Measurements from ENCODE around the gene SLC41A2.
"Not testable (repeated sequence)": the region's sequence is repeated elsewhere in the genome, so short reads cannot be mapped to it uniquely, and the experiment has no call there.

Gene SLC41A2

DNA sequence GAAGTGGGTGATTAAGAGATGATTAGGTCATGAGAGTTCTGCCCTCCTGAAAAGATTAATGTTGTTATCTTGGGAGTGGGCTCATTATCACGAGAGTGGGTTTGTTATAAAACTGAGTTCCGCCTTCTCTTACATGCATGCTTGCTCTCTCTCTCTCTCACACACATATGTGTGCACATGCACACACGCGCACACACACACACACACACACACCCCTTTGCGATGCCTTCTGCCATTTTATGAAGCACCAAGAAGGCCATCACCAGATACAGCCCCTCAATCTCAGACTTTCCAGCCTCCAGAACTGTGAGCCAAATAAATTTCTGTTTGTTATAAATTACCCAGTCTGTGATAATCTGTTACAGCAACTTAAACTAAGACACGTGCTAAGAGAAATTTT is 5.7 kb upstream of the SLC41A2 start:
- DNase-seq = no peak

DNA sequence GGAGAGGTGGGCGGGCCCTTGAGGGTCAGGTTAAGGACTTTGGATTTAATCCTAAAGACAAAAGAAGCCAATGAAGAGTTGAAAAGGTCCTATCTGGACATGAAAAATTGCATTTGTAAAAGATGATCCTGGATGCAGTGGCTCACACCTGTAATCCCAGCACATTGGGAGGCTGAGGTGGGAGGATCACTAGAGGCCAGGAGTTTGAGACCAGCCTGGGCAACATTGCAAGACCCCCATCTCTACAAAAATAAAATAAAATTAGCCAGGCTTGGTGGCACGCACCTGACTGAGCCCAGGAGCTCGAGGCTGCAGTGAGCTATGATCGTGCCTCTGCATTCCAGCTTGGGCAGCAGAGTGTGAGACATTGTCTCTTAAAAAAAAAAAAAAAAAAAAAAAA is 2.4 kb upstream of the SLC41A2 start:
- DNase-seq = no peak

DNA sequence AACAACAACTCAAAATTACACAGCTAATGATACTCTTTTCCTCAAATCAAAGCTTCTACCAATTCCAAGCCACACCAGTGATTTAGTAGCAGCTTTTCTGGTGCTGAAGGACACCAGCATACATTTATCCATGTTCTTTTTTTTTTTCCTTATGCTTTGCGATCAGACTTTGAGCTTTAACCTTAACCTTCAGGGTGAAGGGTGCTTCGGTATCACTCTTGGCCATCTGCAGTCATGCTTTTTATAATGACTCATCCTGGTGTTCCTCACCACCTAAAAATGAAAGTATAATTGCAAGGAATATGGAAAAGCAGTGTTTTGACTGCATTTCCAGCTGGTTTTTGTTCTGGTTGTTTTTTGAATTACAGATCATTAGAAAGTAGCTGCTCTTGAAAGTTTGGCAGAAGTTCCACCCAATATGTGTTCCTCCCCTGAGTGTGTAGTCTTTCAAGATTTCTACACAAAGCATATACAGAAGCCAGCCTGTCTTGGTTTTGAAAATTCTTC is 1.3 kb upstream of the SLC41A2 start:
- DNase-seq = no peak

DNA sequence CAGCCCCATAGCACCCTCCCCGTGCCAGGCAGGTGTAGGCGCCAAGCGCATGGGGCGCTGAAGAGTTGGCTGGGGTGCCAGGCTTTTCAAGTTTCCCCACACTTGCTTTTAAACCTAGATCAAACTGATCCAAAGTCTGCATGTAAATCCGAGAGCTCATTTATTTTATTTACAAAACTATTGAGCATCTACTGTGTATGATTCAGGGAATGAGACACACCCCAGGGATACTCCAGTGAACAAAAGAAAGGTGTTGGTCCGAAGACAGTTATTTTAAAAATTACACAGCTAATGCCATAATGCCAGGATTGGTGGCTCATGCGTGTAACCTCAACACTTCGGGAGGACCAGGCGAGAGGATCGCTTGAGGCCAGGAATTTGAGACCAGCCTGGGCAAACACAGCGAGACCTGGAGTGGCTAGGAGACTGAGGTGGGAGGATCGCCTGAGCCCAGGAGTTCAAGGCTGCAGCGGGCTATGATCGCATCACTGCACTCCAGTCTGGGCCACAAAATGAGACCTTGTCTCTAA is 780 bp upstream of the SLC41A2 start:
- DNase-seq = no peak

DNA sequence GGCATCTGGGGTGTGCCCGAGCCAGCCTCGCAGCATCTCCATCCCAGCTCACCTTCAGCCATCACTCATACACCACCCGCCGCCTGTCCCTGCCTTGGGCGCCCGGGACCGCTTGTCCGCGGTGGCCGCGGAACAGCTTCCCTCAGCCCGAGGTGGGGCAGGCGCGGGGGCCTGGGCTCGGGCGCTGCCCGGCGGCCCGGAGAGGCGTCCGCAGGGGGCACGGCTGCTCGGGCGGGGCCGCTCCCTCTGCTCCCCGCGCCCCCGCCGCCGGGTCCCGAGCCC is 430 bp downstream of the SLC41A2 start:
- peak; percentile 44 to 53 for DNase-seq

DNA sequence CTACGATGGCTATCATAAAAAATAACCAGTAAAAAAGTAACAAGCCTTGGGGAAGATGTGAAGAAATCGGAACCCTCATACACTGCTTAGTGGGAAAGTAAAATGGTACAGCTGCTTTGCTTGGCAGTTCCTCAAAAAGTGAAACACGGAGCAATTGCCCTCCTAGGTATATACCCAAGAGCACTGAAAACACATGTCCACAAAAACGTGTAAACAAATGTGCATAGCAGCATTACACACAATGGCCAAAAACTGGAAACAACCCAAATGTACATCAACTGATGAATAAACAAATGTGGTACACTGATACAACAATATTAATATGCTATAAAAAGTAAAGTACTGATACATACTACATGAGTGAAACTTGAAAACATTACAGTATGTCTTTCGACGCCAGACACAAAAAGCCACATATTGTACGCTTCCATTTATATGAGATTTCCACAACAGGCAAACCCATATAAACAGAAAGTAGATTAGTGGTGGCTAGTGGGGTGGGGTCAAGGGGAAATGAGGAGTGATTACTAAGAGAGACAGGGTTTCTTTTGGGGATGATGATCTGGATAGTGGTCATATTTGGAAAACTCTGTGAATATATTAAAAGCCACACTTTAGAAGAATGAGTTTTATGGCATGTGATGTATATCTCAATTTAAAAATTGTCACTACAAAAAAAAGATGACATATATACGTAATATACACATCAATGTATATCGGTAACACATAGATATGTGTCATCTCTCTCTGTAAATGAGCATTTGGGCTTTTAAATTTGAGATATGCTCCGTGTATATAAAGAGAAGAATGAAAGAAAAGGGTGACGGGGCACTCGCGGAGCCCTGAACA is 996 bp downstream of the SLC41A2 start:
- no peak for DNase-seq

DNA sequence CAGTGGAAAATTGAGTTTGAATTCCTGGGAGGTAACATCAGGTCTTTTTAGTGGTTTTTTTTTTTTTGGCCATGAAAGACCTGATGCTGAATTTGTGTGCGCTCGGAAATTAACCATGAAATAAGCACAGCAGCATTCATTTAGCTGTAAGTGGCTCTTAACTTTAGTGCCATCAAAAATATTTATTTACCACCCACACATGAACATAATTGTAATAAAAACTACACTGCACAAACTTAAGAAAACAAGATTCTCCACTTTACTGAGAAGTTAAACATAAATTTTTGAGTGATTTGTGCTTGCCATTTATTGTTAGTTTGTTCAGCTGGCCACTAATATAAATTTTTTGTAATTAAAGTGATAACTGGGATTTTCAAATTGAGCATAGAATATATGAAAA is 2.4 kb downstream of the SLC41A2 start:
- DNase-seq = no peak

DNA sequence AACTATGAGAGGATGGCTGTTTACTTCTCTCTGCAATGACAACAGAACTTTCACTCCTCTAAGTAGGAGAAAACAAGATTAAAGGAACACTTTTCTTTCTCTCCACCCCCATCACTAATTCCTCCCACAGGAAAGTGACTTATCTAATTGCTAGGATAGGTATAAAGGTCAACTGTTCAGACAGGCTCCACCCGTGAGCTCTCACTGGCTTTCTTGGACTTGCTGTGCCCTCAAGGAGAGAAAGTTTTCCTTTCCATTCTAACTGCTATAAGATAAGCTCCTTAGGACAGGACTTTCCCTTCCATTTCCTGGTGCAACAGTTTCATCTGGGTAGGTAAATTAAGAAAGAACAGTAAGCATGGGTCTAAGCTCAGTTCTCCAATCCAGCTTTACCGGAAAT is 4.8 kb downstream of the SLC41A2 start:
- DNase-seq = no peak

DNA sequence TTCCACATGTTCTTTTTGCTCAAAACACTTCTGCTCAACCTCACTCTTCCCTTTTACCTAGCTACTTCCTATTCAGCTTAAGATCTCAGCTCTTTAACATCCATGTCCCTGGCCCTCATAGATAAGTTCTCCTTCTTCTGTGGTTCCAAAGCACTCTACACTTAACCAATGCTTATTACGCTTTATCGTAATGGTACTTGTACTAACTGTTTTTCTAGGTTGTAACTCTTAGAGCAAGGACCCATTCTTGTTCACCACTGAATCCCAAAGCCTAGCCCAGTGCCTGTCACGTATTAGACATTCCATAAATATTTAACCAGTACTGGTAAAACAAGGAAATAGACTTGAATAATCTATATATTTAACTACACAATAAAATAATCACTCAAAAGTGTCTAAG is 5.3 kb downstream of the SLC41A2 start:
- DNase-seq = no peak

DNA sequence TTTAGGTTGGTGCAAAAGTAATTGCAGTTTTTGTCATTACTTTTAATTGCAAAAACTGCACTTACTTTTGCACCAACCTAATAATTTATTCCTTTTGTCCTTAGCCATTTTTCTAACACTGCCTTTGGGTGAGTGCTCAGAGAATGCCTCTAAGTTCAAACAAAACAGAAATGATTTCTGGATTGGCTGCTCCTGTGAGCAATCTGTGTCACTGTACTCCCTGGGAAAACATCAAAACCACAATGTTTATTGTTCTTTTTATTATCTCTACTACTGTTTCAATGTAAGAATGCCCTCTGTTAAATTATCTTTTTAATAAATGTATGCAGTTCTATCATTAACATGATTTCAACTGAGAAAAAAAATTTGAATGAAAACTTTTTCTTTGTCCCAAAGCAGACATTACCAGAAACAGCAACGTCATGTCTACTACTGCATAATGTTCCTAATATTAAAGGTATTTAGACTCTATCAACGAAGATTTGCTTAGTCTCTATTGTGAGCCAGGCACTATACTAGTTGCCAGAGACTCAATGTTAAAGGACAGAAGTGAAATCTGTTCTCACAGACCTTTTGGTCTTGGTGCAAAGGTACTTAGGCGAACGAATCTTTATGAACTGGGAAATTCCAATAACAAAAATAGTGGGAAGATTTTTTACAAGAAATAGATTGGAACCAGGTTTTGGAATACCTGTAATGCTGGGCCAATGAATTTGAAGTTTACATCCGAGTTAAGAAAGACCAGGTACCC is 6.2 kb downstream of the SLC41A2 start:
- no peak for DNase-seq

DNA sequence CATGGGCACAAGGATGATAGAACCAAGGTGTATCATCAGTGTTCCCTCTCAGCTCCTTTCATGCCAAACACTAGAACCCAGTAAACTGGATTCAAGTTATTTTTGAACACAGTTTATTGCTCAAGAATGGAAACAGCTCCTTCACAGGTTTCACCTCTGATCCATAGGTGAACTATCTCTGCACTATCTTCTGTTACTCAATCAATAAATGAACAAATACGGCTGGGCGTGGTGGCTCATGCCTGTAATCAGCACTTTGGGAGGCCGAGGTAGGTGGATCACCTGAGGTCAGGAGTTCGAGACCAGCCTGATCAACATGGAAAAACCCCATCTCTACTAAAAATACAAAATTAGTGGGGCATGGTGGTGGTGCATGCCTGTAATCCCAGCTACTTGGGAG is 9.4 kb downstream of the SLC41A2 start:
- not testable (repeated sequence) for DNase-seq

DNA sequence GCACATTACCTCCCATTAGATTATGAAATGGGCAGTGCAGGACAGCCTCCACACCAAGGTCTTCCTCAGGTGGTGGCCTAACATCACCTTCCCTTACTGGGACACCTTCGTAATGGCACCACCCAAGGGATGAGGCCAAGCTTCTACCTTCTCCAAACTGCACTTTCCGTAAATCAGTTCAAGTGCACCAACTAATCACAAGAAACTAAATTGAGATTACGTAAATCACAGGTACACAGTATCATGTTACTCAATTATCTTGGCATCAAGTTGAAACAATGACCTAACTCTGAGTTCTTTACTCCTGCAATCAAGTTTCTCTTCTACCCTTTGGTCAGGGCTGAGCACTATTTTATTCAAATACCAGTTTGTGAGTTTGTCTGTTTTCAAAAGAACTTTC is 13.8 kb downstream of the SLC41A2 start:
- no peak for DNase-seq

DNA sequence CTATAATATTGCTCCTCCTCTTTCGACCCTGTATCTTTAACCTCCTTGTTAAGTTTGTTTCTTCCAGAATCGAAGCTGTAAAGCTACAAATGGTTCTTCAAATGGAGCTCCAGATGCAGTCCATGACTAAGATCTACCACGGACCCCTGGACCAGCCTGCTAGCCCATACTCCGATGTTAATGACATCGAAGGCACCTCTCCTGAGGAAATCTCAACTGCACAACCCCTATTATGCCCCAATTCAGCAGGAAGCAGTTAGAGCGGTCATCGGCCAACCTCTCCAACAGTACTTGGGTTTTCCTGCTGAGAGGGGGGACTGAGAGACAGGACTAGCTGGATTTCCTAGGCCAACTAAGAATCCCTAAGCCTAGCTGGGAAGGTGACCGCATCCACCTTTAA is 14.7 kb downstream of the SLC41A2 start:
- DNase-seq = not testable (repeated sequence)

DNA sequence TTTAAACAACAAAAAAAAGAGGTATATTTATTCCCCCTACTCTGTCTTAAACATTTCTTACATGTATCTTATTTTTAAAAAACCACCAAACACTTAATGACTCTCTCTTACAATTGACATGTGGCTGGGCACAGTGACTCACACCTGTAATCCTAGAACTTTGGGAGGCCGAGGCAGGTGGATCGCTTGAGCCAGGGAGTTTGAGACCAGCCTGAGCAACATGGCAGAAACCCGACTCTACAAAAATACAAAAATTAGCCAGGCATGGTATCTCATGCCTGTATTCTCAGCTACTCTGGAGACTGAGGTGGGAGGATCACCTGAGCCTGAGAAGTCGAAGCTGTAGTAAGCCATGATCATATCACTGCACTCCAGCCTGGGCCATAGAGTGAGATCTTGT is 16.0 kb downstream of the SLC41A2 start:
- DNase-seq = no peak

DNA sequence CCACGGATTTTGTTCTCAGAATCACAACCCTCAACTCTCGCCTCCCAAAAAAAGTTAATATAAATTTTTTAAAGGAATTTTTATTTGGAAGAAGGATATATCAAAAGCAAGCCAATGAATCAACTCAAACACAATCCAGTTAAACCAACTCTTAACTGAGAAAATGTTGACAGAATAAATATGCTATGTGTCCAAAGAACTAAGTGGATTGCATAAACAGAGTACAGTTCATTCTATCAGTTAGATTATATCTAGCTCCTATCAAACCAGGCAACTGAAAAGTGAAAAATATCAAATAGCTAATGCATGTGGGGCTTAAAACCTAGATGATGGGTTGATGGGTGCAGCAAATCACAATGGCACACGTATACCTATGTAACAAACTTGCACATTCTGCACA is 16.6 kb downstream of the SLC41A2 start:
- no peak for DNase-seq

DNA sequence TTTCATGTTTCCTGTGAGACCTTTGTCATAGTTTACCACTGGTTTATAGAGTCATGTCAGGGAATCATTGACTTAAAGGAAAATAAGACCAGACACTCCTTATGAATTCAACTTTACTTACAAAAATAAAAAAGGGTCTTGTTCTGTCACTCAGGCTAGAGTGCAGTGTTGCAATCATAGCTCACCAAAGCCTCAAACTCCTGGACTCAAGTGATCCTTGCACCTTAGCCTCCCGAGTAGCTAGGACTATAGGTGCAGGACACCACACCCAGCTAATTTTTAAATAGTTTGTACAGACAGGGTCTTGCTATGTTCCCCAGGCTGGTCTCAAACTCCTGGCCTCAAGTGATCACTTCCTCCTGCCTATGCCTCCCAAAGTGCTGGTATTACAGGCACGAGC is 19.0 kb downstream of the SLC41A2 start:
- DNase-seq = no peak

DNA sequence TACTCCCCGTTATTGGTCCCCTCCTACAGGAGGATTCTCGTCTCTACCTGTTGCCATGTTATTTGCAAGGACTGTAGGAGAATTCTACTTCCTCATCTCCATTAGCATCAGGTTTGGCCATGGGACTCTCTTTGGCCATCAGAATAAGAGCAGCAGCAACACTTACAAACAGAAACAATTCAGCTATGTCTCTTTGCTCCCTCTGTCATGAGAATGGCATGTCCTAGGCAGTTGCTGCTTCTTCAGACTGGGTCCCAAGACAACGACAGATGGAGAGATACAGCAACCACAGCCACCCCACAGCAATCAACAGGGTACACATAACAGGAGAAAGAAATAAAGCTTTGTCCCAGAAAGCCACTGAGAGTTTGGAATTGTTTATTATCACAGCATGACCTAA is 19.7 kb downstream of the SLC41A2 start:
- DNase-seq = no peak

DNA sequence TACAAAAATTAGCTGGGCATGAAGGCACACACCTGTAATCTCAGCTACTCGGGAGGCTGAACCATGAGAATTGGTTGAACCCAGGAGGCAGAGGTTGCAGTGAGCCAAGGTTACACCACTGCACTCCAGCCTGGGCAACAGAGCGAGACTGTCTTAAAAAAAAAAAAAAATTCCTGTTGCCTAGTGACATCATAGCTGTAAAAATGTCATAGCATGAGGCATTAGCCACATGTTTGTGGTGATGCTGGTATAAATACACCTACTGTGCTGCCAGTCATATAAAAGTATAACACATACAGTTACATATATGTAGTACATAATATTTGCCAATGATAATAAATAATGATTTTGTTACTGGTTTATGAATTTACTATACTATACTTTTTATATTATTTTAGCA is 22.2 kb downstream of the SLC41A2 start:
- no peak for DNase-seq

DNA sequence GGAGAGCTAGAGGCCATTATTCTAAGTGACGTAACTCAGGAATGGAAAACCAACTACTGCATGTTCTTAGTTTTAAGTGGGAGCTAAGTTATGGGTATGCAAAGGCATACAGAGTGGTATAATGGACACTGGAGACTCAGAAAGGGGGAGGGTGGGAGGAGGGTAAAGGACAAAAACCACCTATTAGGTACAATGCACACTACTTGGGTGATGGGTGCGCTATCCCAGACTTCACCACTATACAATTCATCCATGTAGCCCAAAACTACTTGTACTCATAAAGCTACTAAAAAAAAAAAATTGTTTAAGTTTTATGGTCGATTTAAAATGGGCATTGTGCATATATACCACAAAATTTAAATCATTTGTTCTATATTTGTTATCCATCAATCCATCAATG is 24.3 kb downstream of the SLC41A2 start:
- DNase-seq = no peak

DNA sequence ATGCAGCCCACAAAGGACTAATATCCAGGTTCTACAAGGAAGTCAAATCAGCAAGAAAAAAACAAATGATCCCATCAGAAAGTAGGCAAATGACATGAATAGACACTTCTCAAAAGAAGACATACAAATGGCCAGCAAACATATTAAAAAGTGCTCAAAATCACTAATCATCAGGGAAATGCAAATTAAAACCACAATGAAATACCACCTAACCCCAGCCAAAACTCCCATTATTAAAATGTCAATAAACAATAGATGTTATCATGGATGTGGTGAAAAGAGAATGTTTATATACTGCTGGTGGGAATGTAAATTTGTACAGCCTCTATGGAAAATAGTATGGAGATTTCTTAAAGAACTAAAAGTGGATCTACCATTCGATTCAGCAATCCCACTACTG is 25.0 kb downstream of the SLC41A2 start:
- no peak for DNase-seq

DNA sequence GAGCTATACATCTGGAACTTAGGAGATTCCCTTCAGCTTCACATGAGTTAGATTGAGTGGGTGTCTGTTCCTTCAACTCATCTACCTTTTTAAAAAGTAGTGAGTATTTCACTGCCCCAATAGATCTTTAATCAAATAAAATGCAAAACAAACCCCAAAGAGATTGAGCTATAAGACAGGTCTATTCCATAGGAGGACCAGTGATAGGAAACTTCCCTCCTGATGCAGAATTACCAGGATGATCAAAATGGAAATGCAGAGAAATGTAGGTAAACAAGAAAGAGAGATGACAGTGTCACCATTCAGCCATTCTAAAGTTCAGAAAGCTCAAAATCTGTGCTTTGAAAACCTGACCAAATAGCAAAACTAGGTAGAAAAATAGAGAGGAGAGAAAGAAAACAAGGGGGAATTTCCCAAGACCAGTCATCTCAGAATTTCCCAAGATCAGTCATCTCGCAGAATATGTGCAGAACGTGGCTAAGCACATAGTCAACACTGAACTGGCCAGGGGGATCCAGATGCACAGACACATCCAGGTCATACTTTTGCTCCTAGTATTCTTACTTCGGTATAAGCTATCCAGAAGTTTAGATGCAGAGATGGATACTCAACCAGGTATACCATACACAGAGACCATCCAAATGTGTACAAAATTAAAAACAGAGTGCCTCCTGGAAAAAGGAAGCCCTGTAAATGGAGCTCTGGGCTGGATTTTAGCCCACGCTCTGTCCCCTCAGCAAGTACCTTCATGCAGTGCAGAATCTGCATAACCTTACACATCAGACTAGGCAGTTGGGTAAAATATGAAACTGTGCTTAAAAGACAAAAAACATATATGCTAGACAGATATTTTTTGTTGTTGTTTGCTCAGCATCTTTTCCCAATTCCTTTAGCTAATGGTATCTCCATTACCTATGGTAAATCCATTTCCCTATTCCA is 27.4 kb downstream of the SLC41A2 start:
- no peak for DNase-seq

DNA sequence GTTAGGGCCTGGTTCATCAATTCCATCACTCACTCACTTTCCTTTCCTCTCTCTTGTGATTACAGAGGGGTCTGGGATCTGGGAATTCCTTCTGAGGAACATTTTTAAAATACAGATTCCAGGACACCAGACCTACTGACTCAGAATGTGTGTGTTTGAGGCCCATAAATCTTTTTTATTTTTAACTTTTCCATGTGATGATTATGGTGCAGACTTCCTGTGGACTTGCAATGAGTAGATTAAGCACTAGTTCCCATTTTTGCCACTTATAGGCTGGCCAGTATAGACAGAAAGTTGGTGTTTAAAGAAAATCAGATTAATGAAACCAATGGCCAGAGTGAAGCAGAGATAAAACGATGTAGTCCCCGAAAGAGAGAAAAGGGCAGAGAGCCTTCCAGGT is 28.1 kb downstream of the SLC41A2 start:
- DNase-seq = no peak

DNA sequence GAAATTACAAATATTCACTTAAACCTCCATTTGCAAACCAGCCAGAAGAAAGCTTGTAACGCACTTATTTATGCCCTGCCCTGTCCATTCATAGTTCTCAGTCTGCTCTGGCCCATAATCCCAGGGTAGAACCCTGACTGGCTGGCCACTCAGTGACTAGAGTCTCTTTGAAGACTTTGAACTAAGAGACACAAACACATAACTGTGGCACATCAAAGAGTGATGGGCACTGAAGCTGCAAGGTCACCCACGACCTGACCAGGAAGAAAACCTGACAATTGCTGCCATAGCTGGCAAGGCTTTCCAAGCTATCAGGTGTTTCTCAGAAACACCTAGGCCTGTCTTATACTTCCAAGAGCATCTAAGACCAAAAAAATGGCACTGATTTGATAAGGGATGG is 28.7 kb downstream of the SLC41A2 start:
- no peak for DNase-seq
